GM10248 (cell line): ENCODE measurements around the gene NR3C2.

ENCODE experiments used
- CTCF ChIA-PET: fragments of 300-600 bp; sonication (Branson Sonifier 250); formaldehyde crosslinking; extraction: SDS; loops from one replicate; lab custom pipeline; 2021; ENCODE audit warnings: antibody characterized with exemption; lab: Yijun Ruan, JAX
- POLR2A ChIA-PET: fragments of 350-650 bp; sonication (Branson Sonifier 250); formaldehyde crosslinking; extraction: SDS; loops from one replicate; lab custom pipeline; 2020; ENCODE audit warnings: antibody characterized with exemption; lab: Yijun Ruan, JAX
- DNase-seq: peaks from one replicate; pipeline ENCODE4 v3.0.0; 2012; ENCODE audit errors: extremely low spot score
- CTCF ChIP-seq: IDR thresholded peaks from 2 replicates; pipeline ENCODE4 v1.5.1; 2012; ENCODE audit warnings: mild to moderate bottlenecking, low read depth; ENCODE audit errors: extremely low read depth, missing control alignments, control extremely low read depth

NR3C2 gene

GRCh38 chr4:148436512-148436911 is 5.7 kb downstream of the NR3C2 start:
- ChIA-PET POLR2A (no interaction called here), CTCF (interaction anchor here (1.5 to 2.1 kb wide), 2 partner anchors 13 to 23 kb away, joined by 4 to 5 read pairs; no protein-coding TSS in a partner anchor)
- no peak for DNase-seq
- TF ChIP-seq CTCF: no peak

GRCh38 chr4:148435654-148436406 is 6.4 kb downstream of the NR3C2 start:
- POLR2A ChIA-PET: no interaction called here
- CTCF ChIA-PET: interaction anchor here (1.5 to 2.1 kb wide), 2 partner anchors 14 to 24 kb away, joined by 4 to 5 read pairs; no protein-coding TSS in a partner anchor
- TF ChIP-seq CTCF: no peak
- DNase-seq: no peak

- DNase-seq: no peak
- POLR2A ChIA-PET: interaction anchor here (1.0 kb wide), 1 partner anchor 8 kb away, joined by 3 read pairs; the partner anchor contains the start of gene NR3C2
- TF ChIP-seq CTCF: no peak
- CTCF ChIA-PET: no interaction called here
Observed at GRCh38 chr4:148434075-148434773, 8.0 kb downstream of the NR3C2 start.

- no peak for DNase-seq
- ChIA-PET CTCF (no interaction called here), POLR2A (no interaction called here)
- no peak for TF ChIP-seq CTCF
Observed at GRCh38 chr4:148431401-148431800, 10.8 kb downstream of the NR3C2 start.

- ChIA-PET POLR2A (no interaction called here), CTCF (no interaction called here)
- DNase-seq: no peak
- no peak for TF ChIP-seq CTCF
Observed at GRCh38 chr4:148430854-148431253, 11.4 kb downstream of the NR3C2 start.

GRCh38 chr4:148429206-148429605 is 13.0 kb downstream of the NR3C2 start:
- DNase-seq: no peak
- CTCF ChIA-PET: interaction anchor here (1.1 kb wide), 1 partner anchor 12 kb away, joined by 3 read pairs; no protein-coding TSS in a partner anchor
- POLR2A ChIA-PET: no interaction called here

More at GRCh38 chr4:148429206-148429605, 13.0 kb downstream of the NR3C2 start:
- no peak for TF ChIP-seq CTCF
